SK-N-SH (cell line): ENCODE measurements around the gene WFIKKN1. TPM values are rescaled to one million over a fixed set of nuclear protein-coding genes. Genes with fewer than 3 reads are reported as not detected.

Source experiments
- CTCF ChIA-PET: fragments of 300-600, 350-600 bp; formaldehyde crosslinking; extraction: SDS; loops from one replicate; lab custom pipeline; 2021; lab: Yijun Ruan, JAX
- POLR2A ChIA-PET: fragments of 350-600 bp; sonication (Branson Sonifier 250); formaldehyde crosslinking; extraction: SDS; loops from one replicate; lab custom pipeline; 2020; ENCODE audit warnings: antibody characterized with exemption, inconsistent platforms; lab: Yijun Ruan, JAX
- DNase-seq: peaks from one replicate; pipeline ENCODE4 v3.0.0; 2012
- H2AFZ ChIP-seq: fragments of 200-600 bp; sonication (generic); 2 replicates; pipeline ENCODE4 v1.8.1; 2016; ENCODE audit warnings: antibody characterized with exemption, mild to moderate bottlenecking, low read depth
- H3F3A ChIP-seq: fragments of 200-600 bp; sonication (generic); replicated peaks from 2 replicates; pipeline ENCODE3; 2016; ENCODE audit warnings: antibody characterized with exemption, mild to moderate bottlenecking; ENCODE audit not compliant: insufficient read depth
- H3K27ac ChIP-seq, 2 experiments: fragments of 200-500 bp in 1 of 2; fragments of 200-600 bp in 1 of 2; sonication (Bioruptor generic) in 1 of 2; sonication (generic), shearing (Covaris generic) in 1 of 2; 2 replicates each; pipeline versions ENCODE4 v1.5.1 to v1.6.1; 2014 to 2016; ENCODE audit warnings: low read depth in 2 of 2, inconsistent platforms in 1 of 2, low read length in 1 of 2, mild to moderate bottlenecking in 1 of 2, mixed read lengths in 1 of 2
- H3K27me3 ChIP-seq: fragments of 200-600 bp; sonication (generic), shearing (Covaris generic); 2 replicates; pipeline ENCODE4 v1.6.1; 2016; ENCODE audit warnings: mixed run types; ENCODE audit not compliant: insufficient read depth
- H3K36me3 ChIP-seq, 2 experiments: fragments of 200-500 bp in 1 of 2; fragments of 200-600 bp in 1 of 2; sonication (Bioruptor generic) in 1 of 2; sonication (generic) in 1 of 2; replicated peaks in 1 of 2; 2 replicates each; pipeline versions ENCODE3 to v1.5.1; 2014 to 2016; ENCODE audit warnings: low read length in 1 of 2, mild to moderate bottlenecking in 1 of 2; ENCODE audit not compliant: insufficient read depth in 2 of 2, control insufficient read depth in 1 of 2
- H3K4me1 ChIP-seq, 2 experiments: fragments of 200-500 bp in 1 of 2; fragments of 200-600 bp in 1 of 2; sonication (Bioruptor generic) in 1 of 2; sonication (generic), shearing (Covaris generic) in 1 of 2; 2 replicates each; pipeline versions ENCODE4 v1.5.1 to v1.6.1; 2014 to 2016; ENCODE audit warnings: low read depth in 1 of 2, low read length in 1 of 2, mixed run types in 1 of 2; ENCODE audit not compliant: insufficient read depth in 2 of 2, control insufficient read depth in 1 of 2
- H3K4me2 ChIP-seq: fragments of 200-600 bp; sonication (generic), shearing (Covaris generic); 2 replicates; pipeline ENCODE4 v1.6.1; 2017; ENCODE audit warnings: mixed run types
- H3K4me3 ChIP-seq, 2 experiments: fragments of 200-500 bp in 1 of 2; fragments of 200-600 bp in 1 of 2; sonication (Bioruptor generic) in 1 of 2; sonication (generic), shearing (Covaris generic) in 1 of 2; 2 replicates each; pipeline versions ENCODE4 v1.5.1 to v1.8.1; 2014 to 2016; ENCODE audit warnings: low read depth in 2 of 2, inconsistent platforms in 1 of 2, low read length in 1 of 2, mild to moderate bottlenecking in 1 of 2, mixed read lengths in 1 of 2, moderate library complexity in 1 of 2
- H3K79me2 ChIP-seq: fragments of 200-600 bp; sonication (generic); 2 replicates; pipeline ENCODE4 v1.8.1; 2017; ENCODE audit warnings: mild to moderate bottlenecking; ENCODE audit not compliant: insufficient read depth
- H3K9ac ChIP-seq: fragments of 200-600 bp; sonication (generic); 2 replicates; pipeline ENCODE4 v1.6.1; 2017; ENCODE audit warnings: mixed run types
- H3K9me2 ChIP-seq: fragments of 200-600 bp; sonication (generic); 2 replicates; pipeline ENCODE4 v1.6.1; 2017; ENCODE audit warnings: mixed run types
- H3K9me3 ChIP-seq: fragments of 200-600 bp; sonication (generic); 2 replicates; pipeline ENCODE4 v1.6.1; 2017; ENCODE audit warnings: mixed run types, mild to moderate bottlenecking, moderate library complexity
- H4K20me1 ChIP-seq: fragments of 200-600 bp; sonication (generic); 2 replicates; pipeline ENCODE4 v1.6.1; 2017; ENCODE audit warnings: mild to moderate bottlenecking, mixed run types; ENCODE audit not compliant: insufficient read depth
- ELF1 ChIP-seq: IDR thresholded peaks from 2 replicates; pipeline ENCODE4 v1.4.0; 2012
- EP300 ChIP-seq, 2 experiments: IDR thresholded peaks; 2 replicates each; pipeline versions ENCODE4 v1.4.0 to v1.6.1; 2012; ENCODE audit warnings: borderline replicate concordance in 1 of 2, low read depth in 1 of 2, low read length in 1 of 2
- FOXJ3 ChIP-seq: sonication (generic); formaldehyde crosslinking; IDR thresholded peaks from 2 replicates; pipeline ENCODE4 v1.5.1; 2020; ENCODE audit warnings: mild to moderate bottlenecking, missing genetic modification reagents
- GABPA ChIP-seq: IDR thresholded peaks from 2 replicates; pipeline ENCODE4 v1.4.0; 2012; ENCODE audit warnings: low read depth, mild to moderate bottlenecking
- GATA2 ChIP-seq: sonication (generic); formaldehyde crosslinking; IDR thresholded peaks from 2 replicates; pipeline ENCODE4 v1.5.0; 2020; ENCODE audit warnings: mild to moderate bottlenecking, missing genetic modification reagents
- POLR2AphosphoS5 ChIP-seq: IDR thresholded peaks from 2 replicates; pipeline ENCODE4 v1.6.1; 2012; ENCODE audit warnings: low read depth, low read length
- RAD21 ChIP-seq: IDR thresholded peaks from 2 replicates; pipeline ENCODE4 v1.6.1; 2012; ENCODE audit warnings: mild to moderate bottlenecking, low read length
- TAF1 ChIP-seq: IDR thresholded peaks from 2 replicates; pipeline ENCODE4 v1.6.1; 2012; ENCODE audit warnings: low read depth, mild to moderate bottlenecking, low read length, moderate library complexity, borderline replicate concordance
- USF1 ChIP-seq: IDR thresholded peaks from 2 replicates; pipeline ENCODE4 v1.4.0; 2012; ENCODE audit warnings: low read depth, borderline replicate concordance
- WGBS: methylation state at CpG from one replicate; pipeline ENCODE4 v1.1.6; 2017; ENCODE audit warnings: low lambda C conversion rate; 5-methylcytosine and 5-hydroxymethylcytosine counted together
- polyA plus RNA-seq, 3 experiments: library from polyadenylated mRNA; depleted of rRNA; stranded (reverse); fragments of >200 nt; gene quantifications; 2 replicates each; pipeline ENCODE4 v1.2.3, GENCODE V29; 2012
- TF ChIP-seq, protein P1 (sequence below): IDR thresholded peaks from 2 replicates; pipeline ENCODE4 v1.4.0; 2012; ENCODE audit warnings: low read depth

Gene WFIKKN1
- polyA plus RNA-seq, 1 of the 3 experiments (the other 2 are of a cell fraction): 0.16 TPM

- POLR2A ChIA-PET: no interaction called here
Measured at GRCh38 chr16:609316-609715, 21.5 kb upstream of the WFIKKN1 start.

DNA sequence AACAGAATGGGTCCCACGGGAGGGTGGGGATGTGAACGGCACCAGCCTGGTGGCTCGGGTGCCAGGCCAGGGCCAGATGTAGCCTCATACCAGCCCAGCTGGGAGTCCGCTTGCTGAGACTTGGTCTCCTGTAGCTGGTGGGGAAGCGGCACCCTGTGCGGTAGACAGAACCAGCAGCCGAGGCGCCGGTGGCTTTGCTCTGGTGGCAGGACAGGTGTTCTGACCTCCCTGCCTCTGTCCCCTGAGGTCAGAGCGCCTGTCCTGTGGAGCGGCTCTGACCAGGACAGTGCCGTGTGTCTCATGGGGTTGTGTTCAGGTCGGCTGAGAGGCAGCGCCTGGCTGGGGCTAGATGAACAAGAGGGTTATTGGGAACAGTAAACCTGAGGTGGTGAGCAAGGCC, 20.8 kb upstream of the WFIKKN1 start:
- no peak overlapping the region for H2AFZ ChIP-seq
- no peaks in the 10 kb centered on the region for H3K9me2 ChIP-seq
- no peak overlapping the region for H3K4me2 ChIP-seq
- H3K27ac ChIP-seq: no peak overlapping the region
- H3F3A ChIP-seq: no peaks in the 10 kb centered on the region
- no peaks in the 10 kb centered on the region for H3K9me3 ChIP-seq
- WGBS: 86% methylated on average over 4 of the region's 14 CpGs
- peaks cover 0 to under 1% of the 10 kb centered on the region in 2 experiments for H3K36me3 ChIP-seq
- peaks cover 11% of the 10 kb centered on the region for H3K79me2 ChIP-seq
- H3K9ac ChIP-seq: no peak overlapping the region
- H4K20me1 ChIP-seq: peaks cover 6% of the 10 kb centered on the region; the same call in 1 of the 2 replicates
- DNase-seq: no peak
- H3K27me3 ChIP-seq: no peaks in the 10 kb centered on the region
- CTCF ChIA-PET: interaction anchor here (0.8 to 2.7 kb wide), 4 partner anchors 10 to 51 kb away, joined by 3 to 11 read pairs (median 4); no protein-coding TSS in a partner anchor
- no peaks in the 10 kb centered on the region; a peak in 1 of 4 replicates for H3K4me1 ChIP-seq
- POLR2A ChIA-PET: no interaction called here
- TF ChIP-seq POLR2AphosphoS5: no peak
- no peak for TF ChIP-seq EP300 (IDR thresholded peaks at IDR 0.05; ENCODE audit: borderline replicate concordance in 1 of 2, low read depth in 1 of 2, low read length in 1 of 2)
- TF ChIP-seq GATA2 (CRISPR knock-in tag): no peak
- TF ChIP-seq, protein P1, sequence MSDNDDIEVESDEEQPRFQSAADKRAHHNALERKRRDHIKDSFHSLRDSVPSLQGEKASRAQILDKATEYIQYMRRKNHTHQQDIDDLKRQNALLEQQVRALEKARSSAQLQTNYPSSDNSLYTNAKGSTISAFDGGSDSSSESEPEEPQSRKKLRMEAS: no peak
- no peak for TF ChIP-seq FOXJ3 (CRISPR knock-in tag)
- TF ChIP-seq RAD21: no peak
- no peak for TF ChIP-seq GABPA
- TF ChIP-seq USF1: no peak
- H3K4me3 ChIP-seq: no peak overlapping the region

More at GRCh38 chr16:609316-609715, 21.5 kb upstream of the WFIKKN1 start:
- CTCF ChIA-PET: interaction anchor here (0.8 to 2.7 kb wide), 4 partner anchors 8 to 50 kb away, joined by 3 to 11 read pairs (median 3); no protein-coding TSS in a partner anchor
- no peak overlapping the region for H3K4me2 ChIP-seq
- H3K4me3 ChIP-seq: no peak overlapping the region
- H2AFZ ChIP-seq: no peak overlapping the region
- H3K36me3 ChIP-seq: peaks cover 0 to 7% of the 10 kb centered on the region in 2 experiments
- no peak for DNase-seq
- H3K9me2 ChIP-seq: no peaks in the 10 kb centered on the region
- no peaks in the 10 kb centered on the region for H3K27me3 ChIP-seq
- H3K4me1 ChIP-seq: no peaks in the 10 kb centered on the region; a peak in 1 of 4 replicates
- TF ChIP-seq ELF1 (no peak), TAF1 (no peak)
- H3K27ac ChIP-seq: no peak overlapping the region
- no peaks in the 10 kb centered on the region for H3F3A ChIP-seq
- H3K9ac ChIP-seq: no peak overlapping the region
- H3K79me2 ChIP-seq: peaks cover 18% of the 10 kb centered on the region
- H4K20me1 ChIP-seq: peaks cover 6% of the 10 kb centered on the region; the same call in 1 of the 2 replicates
- H3K9me3 ChIP-seq: no peaks in the 10 kb centered on the region
- 94% methylated on average over 13 of the region's 13 CpGs for WGBS
